Activated CD8-positive, alpha-beta T cell treated with anti-CD3 and anti-CD28 coated beads for 36 hours (primary cell): ENCODE data around the gene ITPR2. TPM values are rescaled to one million over a fixed set of nuclear protein-coding genes. Genes with fewer than 3 reads are reported as not detected.
A peak's percentile ranks its signal among the peaks of the same experiment; 100 is the strongest.

ENCODE experiments used
- ATAC-seq: fragments of 200-7000 bp; cut with Tn5 transposase; one replicate; pipeline ENCODE4 v1.10.0; 2021; ENCODE audit warnings: mild to moderate bottlenecking, moderate library complexity
- CTCF ChIA-PET: fragments of 350-600 bp; sonication (Branson Sonifier 250); formaldehyde crosslinking; loops from one replicate; lab custom pipeline; 2021; ENCODE audit warnings: antibody characterized with exemption; lab: Charles Lee
- POLR2A ChIA-PET: fragments of 350-600 bp; sonication (Branson Sonifier 250); formaldehyde crosslinking; loops from one replicate; lab custom pipeline; 2021; ENCODE audit warnings: antibody characterized with exemption; lab: Charles Lee
- DNase-seq: peaks from one replicate; pipeline ENCODE4 v3.0.0-alpha.2; 2020
- H3K27ac Mint-ChIP-seq: one replicate; pipeline ENCODE4 v1.8.0; 2021; ENCODE audit warnings: mild to moderate bottlenecking, mixed read lengths
- H3K27me3 Mint-ChIP-seq: one replicate; pipeline ENCODE4 v1.8.0; 2021; ENCODE audit warnings: mixed read lengths
- H3K36me3 Mint-ChIP-seq: one replicate; pipeline ENCODE4 v1.8.0; 2021; ENCODE audit warnings: low read depth, mixed read lengths
- H3K4me1 Mint-ChIP-seq: one replicate; pipeline ENCODE4 v1.8.0; 2021; ENCODE audit warnings: low read depth, mixed read lengths
- H3K4me3 Mint-ChIP-seq: one replicate; pipeline ENCODE4 v1.8.0; 2021; ENCODE audit warnings: mild to moderate bottlenecking, moderate library complexity, mixed read lengths
- H3K9me3 Mint-ChIP-seq: one replicate; pipeline ENCODE4 v1.8.0; 2021; ENCODE audit warnings: mixed read lengths
- intact Hi-C: fragments of 100-400 bp; cut with micrococcal nuclease; formaldehyde crosslinking; loops from one replicate; pipeline ENCODE4 v1.10.0; 2022
- total RNA-seq, 2 experiments: library from RNA; stranded (reverse); gene quantifications; one replicate each; pipeline ENCODE4 v1.2.3, GENCODE V29; 2021
- TF ChIP-seq, protein P1 (sequence below): fragments of 200-600 bp; IDR thresholded peaks from one replicate; pipeline ENCODE4 v1.8.0; 2022; ENCODE audit warnings: antibody characterized with exemption, mild to moderate bottlenecking

Gene ITPR2
- total RNA-seq, 2 experiments from 2014 or later: 38.9 to 41.2 TPM

DNA sequence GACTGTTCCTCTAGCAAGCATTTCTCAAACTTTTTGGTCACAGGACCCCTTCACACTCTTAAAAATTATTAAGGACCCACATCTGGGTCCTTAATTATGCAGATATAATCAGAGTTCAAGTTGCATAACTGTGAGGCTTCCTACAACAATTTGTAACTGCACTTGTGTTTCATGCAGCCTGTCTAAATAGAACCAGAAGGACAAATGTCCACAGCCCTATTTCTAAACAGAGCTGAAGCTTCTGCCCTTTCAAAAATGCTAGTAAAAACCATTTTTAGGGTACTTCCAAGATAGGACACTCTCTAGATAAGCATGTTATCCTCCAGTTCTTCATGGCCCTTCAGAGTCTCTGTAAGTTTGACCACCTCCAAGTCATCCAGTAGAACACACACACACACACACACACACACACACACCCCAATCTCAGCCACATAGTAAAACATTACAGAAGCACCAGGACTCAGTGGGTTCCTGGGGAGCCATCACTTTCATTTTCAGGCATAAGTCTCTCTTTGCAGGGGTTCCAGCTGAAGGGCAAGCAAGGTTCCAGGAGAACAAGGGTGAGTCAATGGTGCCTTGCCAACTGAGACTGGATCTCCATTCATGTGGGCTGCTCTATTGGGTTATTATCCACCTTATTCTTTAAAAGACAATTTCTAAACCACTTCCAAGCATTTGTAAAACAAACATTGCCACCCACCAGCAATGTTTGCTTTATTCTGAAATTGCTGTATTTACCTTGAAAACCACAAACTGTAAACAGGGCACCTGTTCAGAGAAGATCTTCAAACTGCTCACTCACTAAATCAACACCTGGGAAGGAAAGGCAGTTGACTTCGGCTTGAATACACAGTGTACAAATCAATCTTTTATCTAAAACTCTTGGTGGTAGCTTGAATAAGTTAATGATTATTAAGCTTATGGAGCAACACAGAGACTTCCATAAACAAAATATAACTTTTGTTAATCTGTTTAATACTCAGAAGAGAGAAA, 64.1 kb downstream of the ITPR2 start:
- ChIA-PET POLR2A (interaction anchor here (1.0 to 1.3 kb wide), 3 partner anchors 13 to 667 kb away, joined by 3 to 4 read pairs (median 3); no protein-coding TSS in a partner anchor), CTCF (interaction anchor here (1.2 to 1.5 kb wide), 2 partner anchors 21 to 53 kb away, joined by 3 read pairs; no protein-coding TSS in a partner anchor)
- DNase-seq (peak; percentile 49), ATAC-seq (peak; percentile 91)
- Mint-ChIP-seq H3K4me1 (peaks cover 29% of the 10 kb centered on the region), H3K36me3 (peaks cover 36% of the 10 kb centered on the region), H3K9me3 (peaks cover 3% of the 10 kb centered on the region), H3K27ac (peak overlapping the region; percentile 23), H3K4me3 (no peak overlapping the region), H3K27me3 (no peaks in the 10 kb centered on the region)
- TF ChIP-seq, protein P1, sequence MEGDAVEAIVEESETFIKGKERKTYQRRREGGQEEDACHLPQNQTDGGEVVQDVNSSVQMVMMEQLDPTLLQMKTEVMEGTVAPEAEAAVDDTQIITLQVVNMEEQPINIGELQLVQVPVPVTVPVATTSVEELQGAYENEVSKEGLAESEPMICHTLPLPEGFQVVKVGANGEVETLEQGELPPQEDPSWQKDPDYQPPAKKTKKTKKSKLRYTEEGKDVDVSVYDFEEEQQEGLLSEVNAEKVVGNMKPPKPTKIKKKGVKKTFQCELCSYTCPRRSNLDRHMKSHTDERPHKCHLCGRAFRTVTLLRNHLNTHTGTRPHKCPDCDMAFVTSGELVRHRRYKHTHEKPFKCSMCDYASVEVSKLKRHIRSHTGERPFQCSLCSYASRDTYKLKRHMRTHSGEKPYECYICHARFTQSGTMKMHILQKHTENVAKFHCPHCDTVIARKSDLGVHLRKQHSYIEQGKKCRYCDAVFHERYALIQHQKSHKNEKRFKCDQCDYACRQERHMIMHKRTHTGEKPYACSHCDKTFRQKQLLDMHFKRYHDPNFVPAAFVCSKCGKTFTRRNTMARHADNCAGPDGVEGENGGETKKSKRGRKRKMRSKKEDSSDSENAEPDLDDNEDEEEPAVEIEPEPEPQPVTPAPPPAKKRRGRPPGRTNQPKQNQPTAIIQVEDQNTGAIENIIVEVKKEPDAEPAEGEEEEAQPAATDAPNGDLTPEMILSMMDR: no peak
- intact Hi-C loops: no loop called here

DNA sequence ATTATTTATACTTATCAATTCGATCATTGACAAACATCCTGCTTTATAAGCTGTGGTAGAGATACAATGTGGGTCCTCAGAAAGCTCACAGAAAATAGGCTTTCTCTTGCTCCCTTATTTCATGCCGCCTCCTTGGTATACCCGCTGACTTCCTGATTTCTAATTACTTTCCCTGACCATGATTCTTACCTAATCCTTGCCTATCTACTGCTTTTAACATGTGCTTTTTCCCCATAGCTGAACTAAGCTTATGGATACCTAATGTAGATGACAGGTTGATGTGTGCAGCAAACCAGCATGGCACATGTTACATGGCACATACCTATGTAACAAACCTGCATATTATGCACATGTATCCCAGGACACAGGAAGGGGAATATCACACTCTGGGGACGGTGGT, 65.1 kb downstream of the ITPR2 start:
- H3K27me3 Mint-ChIP-seq: no peaks in the 10 kb centered on the region
- H3K4me3 Mint-ChIP-seq: no peak overlapping the region
- no peak for DNase-seq
- H3K27ac Mint-ChIP-seq: no peak overlapping the region
- peaks cover 28% of the 10 kb centered on the region for H3K4me1 Mint-ChIP-seq
- H3K36me3 Mint-ChIP-seq: peaks cover 36% of the 10 kb centered on the region
- ATAC-seq: no peak
- intact Hi-C loops: no loop called here
- CTCF ChIA-PET: interaction anchor here (1.3 kb wide), 2 partner anchors 9 to 116 kb away, joined by 3 to 4 read pairs; no protein-coding TSS in a partner anchor
- TF ChIP-seq, protein P1: no peak
- peaks cover 8% of the 10 kb centered on the region for H3K9me3 Mint-ChIP-seq
- POLR2A ChIA-PET: interaction anchor here (1.0 kb wide), 1 partner anchor 666 kb away, joined by 4 read pairs; no protein-coding TSS in a partner anchor

DNA sequence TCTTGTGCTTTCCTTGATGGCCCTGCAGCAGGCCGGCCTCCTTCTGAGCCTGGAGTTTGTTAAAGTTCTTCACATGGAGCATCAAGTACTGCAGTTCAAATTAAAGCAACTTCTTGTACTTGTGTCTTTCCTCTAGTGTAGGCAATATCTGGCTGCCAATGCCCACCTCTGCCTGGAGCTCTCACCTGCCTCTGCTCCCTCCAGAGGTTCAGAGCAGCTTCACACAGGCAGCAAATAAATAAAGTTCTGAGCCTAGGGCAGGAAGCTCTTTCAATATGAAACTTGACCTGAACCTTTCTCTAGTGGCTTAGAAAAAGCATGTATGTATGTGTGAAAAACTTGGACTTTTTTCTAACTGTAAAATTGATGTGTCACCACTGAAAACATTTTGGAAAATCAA, 65.9 kb downstream of the ITPR2 start:
- intact Hi-C loops: no loop called here
- Mint-ChIP-seq H3K27ac (peak overlapping the region; percentile 28), H3K9me3 (peaks cover 9% of the 10 kb centered on the region), H3K4me3 (no peak overlapping the region), H3K4me1 (peaks cover 27% of the 10 kb centered on the region), H3K36me3 (peaks cover 37% of the 10 kb centered on the region), H3K27me3 (no peaks in the 10 kb centered on the region)
- peak; percentile 38 for ATAC-seq
- TF ChIP-seq, protein P1: no peak
- DNase-seq: peak; percentile 24
- POLR2A ChIA-PET: no interaction called here
- CTCF ChIA-PET: interaction anchor here (0.9 to 1.3 kb wide), 4 partner anchors 8 to 115 kb away, joined by 3 to 4 read pairs (median 4); no protein-coding TSS in a partner anchor

DNA sequence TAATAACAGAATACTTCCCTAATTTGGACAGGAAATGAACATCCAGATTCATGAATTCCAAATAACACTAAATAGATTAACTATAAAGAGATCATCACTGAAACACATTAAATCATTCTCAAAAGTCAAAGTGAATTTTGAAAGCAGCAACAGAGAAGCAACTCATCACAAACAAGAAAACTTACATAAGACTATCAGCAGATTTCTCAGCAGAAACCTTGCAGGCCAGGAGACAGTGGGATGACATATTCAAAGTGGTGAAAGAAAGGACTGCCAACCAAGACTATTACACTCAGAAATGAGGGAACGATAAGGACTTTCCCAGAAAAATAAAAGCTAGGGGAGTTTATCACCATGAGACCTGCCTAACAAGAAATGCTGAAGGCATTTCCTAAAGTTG, 70.8 kb downstream of the ITPR2 start:
- Mint-ChIP-seq H3K27ac (no peak overlapping the region), H3K4me1 (peaks cover 6% of the 10 kb centered on the region), H3K36me3 (peaks cover 42% of the 10 kb centered on the region), H3K4me3 (no peak overlapping the region), H3K9me3 (peaks cover 25% of the 10 kb centered on the region), H3K27me3 (no peaks in the 10 kb centered on the region)
- intact Hi-C loops: no loop called here
- ChIA-PET CTCF (no interaction called here), POLR2A (interaction anchor here (0.6 to 1.0 kb wide), 2 partner anchors 10 to 45 kb away, joined by 3 read pairs; no protein-coding TSS in a partner anchor)
- ATAC-seq (no peak), DNase-seq (no peak)
- TF ChIP-seq, protein P1: no peak
